ENCODE results near the gene CHD5.

DNA sequence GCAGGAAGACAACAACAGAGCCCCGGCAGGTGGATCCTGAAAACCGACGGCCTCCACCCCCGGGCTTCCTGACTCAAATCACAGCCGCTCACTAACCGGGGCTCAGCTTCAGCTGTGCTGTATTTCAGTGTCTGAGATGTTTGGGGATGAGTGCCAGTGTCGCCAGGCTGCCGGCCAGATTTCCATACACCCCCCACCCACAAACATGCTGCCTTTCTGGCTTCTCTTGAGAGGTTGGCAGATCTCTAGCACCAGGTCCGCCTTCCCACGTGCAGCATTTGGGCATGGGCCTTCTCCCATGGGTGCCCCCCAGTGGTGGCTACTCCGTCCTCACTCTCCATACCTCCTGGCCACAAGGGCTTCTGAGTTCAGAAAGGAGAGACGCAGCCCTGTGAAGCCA, 99.7 kb downstream of the CHD5 start:
- no peak; the same call in 1 of the 2 replicates for TF ChIP-seq CTCF (IDR thresholded peaks at IDR 0.05)
- TF ChIP-seq, protein P1, sequence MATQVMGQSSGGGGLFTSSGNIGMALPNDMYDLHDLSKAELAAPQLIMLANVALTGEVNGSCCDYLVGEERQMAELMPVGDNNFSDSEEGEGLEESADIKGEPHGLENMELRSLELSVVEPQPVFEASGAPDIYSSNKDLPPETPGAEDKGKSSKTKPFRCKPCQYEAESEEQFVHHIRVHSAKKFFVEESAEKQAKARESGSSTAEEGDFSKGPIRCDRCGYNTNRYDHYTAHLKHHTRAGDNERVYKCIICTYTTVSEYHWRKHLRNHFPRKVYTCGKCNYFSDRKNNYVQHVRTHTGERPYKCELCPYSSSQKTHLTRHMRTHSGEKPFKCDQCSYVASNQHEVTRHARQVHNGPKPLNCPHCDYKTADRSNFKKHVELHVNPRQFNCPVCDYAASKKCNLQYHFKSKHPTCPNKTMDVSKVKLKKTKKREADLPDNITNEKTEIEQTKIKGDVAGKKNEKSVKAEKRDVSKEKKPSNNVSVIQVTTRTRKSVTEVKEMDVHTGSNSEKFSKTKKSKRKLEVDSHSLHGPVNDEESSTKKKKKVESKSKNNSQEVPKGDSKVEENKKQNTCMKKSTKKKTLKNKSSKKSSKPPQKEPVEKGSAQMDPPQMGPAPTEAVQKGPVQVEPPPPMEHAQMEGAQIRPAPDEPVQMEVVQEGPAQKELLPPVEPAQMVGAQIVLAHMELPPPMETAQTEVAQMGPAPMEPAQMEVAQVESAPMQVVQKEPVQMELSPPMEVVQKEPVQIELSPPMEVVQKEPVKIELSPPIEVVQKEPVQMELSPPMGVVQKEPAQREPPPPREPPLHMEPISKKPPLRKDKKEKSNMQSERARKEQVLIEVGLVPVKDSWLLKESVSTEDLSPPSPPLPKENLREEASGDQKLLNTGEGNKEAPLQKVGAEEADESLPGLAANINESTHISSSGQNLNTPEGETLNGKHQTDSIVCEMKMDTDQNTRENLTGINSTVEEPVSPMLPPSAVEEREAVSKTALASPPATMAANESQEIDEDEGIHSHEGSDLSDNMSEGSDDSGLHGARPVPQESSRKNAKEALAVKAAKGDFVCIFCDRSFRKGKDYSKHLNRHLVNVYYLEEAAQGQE (IDR thresholded peaks at IDR 0.05; ENCODE audit: insufficient read depth in 1 of 2, low read depth in 2 of 2, low read length in 1 of 2), result no peak
- no peak for TF ChIP-seq POLR2AphosphoS5 (IDR thresholded peaks at IDR 0.05; ENCODE audit: low read depth, low read length)
- no peak for TF ChIP-seq SIN3A (IDR thresholded peaks at IDR 0.05; ENCODE audit: borderline replicate concordance, insufficient read depth, low read depth, low read length)
- TF ChIP-seq TCF7L2 (IDR thresholded peaks at IDR 0.05; ENCODE audit: low read depth, low read length), result no peak
